GM21737 (cell line): ENCODE results near the gene C12orf54.
"Not testable (repeated sequence)": the region's sequence is repeated elsewhere in the genome, so short reads cannot be mapped to it uniquely, and the experiment has no call there.

ENCODE experiments used
- ATAC-seq: cut with Tn5 transposase; IDR thresholded peaks from one replicate; pipeline ENCODE4 v1.9.1; 2021; ENCODE audit warnings: mild to moderate bottlenecking, moderate library complexity; ENCODE audit not compliant: unreplicated experiment

Gene C12orf54

DNA sequence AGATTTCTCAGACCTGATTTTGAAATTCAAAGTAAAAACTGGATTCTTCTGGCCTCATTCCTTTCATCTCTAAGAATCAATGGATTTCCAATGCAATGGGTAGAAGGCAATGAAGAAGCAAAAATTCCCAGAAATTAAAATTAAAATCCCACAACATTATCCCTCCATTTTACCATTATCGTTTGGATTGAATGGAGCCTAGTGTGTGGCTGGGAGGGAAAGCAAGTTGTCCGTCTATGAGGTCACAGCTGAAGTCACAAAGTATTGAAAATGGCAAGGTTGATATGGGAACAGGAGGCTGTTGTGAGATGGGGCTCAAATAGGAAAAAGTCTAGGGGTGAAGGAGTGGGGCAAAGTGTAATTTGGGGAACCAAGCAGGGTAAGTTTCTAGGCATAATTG, at the start of gene C12orf54:
C12orf54 (plus strand) TSS at position 301 of the 400 bp plus-strand sequence. CDS start 799 bp downstream, outside the sequence.
- no peak for ATAC-seq

DNA sequence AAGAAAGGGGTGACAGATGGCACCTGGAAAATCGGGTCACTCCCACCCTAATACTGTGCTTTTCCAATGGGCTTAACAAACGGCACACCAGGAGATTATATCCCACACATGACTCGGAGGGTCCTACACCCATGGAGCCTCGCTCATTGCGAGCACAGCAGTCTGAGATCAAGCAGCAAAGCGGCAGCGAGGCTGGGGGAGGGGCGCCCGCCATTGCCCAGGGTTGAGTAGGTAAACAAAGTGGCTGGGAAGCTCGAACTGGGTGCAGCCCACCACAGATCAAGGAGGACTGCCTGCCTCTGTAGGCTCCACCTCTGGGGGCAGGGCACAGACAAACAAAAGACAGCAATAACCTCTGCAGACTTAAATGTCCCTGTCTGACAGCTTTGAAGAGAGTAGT, 48.3 kb upstream of the C12orf54 start:
- not testable (repeated sequence) for ATAC-seq

DNA sequence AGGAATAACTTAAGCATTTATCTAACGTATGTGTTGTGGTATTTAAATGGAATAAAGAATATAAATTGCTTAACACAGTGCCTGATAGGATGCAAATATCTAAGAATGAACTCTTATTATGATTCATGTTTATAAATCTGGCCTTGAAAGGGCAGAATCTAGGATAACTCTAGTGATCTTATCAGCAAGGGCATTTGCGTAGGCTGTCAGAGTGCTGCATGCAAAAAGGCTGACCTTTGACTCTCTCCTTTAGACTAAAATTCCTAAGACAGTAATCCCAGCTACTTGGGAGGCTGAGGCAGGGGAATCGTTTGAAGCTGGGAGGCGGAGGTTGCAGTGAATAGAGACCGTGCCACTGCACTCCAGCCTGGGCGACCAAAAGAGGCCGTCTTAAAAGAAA, 41.2 kb upstream of the C12orf54 start:
- ATAC-seq: no peak

DNA sequence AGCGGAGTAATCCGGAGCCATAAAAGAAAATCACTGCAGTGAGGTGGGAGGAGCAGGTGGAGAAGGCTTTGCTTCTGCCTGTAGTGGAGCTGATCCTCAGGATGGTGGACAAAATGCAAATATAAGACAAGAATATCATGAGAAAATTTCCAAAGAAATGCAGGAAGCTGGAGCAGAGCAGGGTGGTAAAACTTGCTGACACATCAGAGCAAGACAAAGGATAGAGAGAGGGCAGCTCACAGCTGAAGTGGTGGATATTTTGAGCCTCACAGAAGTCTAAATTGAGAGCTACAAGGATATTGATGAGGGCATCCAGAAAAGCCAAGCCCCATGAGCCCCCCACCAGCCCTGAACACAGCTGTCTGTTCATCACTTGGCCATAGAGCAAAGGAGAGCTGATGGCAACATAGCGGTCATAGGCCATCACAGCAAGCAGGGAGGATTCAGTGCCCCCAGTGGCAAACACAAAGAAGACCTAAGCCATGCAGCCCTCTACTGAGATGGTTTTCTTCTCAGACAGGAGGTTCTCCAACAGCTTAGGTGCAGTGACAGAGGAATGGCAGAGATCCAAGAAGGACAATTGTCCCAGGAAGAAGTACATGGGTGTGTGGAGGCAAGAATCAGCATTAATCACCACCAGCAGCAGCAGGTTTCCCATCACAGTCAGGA, 40.0 kb upstream of the C12orf54 start:
- no peak for ATAC-seq

DNA sequence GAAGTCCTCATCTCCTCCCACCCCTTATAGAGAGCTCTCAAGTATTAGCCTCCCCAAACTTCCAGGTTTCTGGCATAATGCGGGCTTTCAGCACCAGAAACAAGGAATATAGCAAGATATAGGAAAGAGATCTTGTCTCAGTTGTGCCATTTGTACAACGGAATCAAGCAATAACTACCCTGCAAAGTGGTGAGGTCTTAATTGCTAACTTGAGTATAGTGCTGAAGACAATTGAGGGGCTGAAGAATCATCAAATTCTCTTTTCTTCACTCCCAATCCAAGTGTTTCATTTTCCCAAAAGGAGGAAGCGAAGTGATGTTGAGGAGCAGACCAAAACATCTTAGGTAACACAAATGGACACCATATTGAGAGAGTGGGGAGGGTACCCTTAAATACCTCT, 36.8 kb upstream of the C12orf54 start:
- no peak for ATAC-seq

DNA sequence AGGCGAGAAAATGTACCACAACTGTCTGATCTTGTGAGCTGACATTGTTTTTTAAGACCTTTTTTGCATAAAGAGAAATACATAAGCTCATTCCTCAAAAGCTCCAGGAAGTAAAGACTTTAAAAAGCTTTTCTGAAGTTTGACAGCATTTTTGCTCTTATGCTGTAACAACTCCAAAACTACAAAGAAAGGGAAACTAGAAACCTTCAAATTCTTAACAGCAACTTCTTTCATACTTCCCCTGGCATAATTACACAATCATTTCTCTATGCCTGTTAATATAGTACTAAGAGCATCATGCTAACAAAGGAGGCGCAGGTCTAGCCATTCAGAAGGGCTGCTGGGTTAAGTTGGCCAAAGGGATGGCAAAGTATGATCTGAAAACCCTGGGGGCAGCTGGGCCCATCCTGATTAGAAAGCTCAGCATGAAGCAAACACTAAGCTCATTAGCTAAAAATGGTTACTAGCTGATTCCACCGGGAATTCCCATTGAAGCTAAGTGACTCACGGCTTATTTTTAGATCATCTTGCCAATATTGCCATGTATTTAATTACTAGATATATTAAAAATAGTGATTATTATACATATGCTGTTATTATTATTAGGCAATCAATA, 36.0 kb upstream of the C12orf54 start:
- ATAC-seq: no peak

DNA sequence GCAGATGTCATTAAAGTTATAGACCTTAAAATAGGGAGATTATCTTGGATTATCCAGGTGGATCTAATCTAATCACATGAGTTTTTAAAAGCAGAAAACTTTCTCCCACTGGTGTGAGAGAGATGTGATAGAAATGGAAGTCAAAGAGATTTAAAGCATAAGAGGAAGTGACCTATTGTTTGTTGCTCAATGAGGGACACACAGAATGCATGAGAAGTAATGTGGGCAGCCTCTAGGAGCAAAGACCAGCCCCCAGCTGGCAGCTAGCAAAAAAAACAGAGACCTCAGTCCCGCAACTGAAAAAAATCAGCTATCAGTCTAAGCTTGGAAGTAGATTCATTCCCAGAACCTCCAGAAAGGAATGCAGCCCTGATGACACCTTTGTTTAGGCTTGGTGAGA, 34.5 kb upstream of the C12orf54 start:
- no peak for ATAC-seq

DNA sequence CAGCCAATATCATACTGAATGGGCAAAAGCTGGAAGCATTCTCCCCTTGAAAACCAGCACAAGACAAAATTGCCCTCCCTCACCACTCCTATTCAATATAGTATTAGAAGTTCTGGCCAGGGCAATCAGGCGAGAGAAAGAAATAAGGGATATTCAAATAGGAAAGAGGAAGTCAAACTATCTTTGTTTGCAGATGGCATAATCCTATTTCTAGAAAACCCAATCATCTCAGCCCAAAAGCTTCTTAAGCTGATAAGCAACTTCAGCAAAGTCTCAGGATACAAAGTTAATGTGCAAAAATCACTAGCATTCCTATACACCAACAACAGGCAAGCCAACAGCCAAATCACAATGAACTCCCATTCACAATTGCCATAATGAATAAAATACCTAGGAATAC, 30.9 kb upstream of the C12orf54 start:
- no peak for ATAC-seq

DNA sequence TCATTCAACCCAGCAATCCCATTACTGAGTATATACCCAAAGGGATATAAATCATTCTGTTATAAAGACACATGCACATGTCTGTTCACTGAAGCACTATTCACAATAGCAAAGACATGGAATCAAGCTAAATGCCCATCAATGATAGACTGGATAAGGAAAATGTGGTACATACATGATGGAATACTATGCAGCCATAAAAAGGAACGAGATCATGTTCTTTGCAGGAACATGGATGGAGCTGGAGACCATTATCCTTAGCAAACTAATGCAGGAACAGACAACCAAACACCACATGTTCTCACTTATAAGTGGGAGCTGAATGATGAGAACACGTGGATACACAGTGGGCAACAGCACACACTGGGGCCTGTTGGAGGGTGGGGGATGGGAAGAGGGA, 29.3 kb upstream of the C12orf54 start:
- ATAC-seq: not testable (repeated sequence)

DNA sequence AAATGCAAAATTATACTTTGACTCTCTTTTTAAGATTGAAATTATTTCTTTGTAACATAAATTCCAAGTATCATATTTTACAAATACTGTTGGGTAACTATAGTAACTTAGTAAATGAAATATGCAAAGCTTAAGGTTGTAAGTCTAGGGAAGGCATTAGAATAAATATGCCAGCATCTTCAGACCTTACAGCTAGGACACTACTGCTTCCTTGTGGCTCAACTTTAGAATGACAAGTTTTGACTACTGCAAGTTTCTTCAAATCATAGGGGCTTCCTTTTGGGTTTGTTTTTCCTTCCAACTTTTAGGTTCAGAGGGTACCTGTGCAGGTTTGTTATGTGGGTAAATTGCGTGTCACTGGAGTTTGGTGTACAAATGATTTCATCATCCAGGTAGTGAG, 27.6 kb upstream of the C12orf54 start:
- ATAC-seq: no peak

DNA sequence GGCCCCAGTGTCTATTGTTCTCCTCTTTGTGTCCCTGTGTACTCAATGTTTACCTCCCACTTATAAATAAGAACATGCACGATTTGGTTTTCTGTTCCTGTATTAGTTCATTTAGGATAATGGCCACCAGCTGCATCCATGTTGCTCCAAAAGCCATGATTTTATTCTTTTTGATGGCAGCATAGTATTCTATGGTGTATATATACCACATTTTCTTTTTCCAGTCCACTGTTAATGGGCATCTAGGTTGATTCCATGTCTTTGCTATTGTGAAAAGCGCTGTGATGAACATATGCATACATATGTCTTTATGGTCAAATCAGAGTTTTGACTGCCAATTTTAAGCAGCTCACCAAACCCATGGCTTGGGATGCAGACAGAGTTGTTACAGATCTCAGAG, 27.2 kb upstream of the C12orf54 start:
- ATAC-seq: no peak

DNA sequence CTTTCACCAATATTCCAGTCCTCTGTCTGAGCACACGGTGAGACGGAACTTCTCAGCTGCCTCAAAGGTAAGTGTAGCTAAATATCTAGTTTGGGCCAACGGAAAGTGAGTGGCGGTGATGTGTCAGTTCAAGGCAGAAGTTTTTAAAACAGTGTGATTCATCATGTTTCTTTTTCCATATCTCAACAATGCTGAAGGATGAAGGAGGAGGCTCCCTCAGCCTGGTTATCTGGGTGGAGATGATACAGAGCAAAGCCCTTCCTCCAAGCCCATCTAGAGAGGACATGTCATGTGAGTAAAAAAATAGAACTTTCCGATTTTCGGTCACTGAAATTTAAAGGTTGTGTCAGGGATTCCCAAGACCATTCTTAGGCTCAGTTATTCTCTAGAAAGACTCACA, 23.0 kb upstream of the C12orf54 start:
- no peak for ATAC-seq

DNA sequence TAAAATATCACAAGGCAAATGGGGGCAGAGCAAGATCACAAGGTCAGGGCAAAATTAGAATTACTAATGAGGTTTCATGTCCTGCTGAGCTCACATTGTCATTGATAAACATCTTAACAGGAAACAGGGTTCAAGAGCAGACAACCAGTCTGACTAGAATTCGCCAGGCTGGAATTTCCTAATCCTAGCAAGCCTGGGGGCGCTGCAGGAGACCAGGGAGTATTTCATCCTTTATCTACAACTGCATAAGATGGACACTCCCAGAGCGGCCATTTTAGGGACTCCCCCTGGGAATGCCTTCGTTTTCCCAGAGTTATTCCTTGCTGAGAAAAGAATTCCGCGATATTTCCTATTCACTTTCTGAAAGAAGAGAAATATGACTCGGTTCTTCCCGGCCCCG, 13.3 kb upstream of the C12orf54 start:
- ATAC-seq: not testable (repeated sequence)

DNA sequence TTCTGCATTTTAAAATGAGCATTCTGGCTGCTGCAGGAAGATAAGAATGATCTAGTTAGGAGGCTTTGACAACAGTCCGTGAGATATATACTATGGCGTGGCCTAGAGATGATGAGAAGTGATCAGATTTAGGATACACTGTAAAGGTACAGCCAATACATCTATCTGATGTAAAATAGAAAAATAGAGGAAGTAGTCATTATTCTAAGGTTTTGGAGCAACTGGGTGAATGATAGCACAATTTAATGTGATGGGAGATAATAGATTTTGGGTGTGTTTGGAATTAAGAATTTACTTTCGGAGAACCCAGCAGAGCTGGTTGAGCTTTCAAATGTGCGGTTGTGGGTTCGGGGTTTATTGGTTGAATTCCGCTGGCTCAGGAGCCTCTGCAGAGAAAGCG, 10.0 kb upstream of the C12orf54 start, which contains the start of gene ANP32D:
ANP32D (plus strand) TSS at position 301 of the 400 bp plus-strand sequence. CDS start 106 bp downstream, outside the sequence.
- ATAC-seq: no peak

DNA sequence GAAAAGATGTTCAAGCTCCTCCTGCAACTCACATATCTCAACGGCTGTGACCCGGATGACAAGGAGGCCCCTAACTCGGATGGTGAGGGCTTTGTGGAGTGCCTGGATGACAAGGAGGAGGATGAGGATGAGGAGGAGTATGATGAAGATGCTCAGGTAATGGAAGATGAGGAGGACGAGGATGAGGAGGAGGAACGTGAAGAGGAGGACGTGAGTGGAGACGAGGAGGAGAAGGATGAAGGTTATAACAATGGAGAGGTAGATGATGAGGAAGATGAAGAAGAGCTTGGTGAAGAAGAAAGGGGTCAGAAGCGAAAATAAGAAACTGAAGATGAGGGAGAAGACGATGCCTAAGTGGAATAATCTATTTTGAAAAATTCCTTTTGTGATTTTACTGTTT, 9.2 kb upstream of the C12orf54 start:
- ATAC-seq: no peak

DNA sequence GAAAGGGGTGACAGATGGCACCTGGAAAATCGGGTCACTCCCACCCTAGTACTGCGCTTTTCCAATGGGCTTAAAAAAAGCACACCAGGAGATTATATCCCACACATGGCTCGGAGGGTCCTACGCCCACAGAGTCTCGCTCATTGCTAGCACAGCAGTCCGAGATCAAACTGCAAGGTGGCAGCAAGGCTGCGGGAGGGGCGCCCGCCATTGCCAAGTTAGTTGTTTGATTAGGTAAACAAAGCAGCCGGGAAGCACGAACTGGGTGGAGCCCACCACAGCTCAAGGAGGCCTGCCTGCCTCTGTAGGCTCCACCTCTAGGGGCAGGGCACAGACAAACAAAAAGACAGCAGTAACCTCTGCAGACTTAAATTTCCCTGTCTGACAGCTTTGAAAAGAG, 7.8 kb upstream of the C12orf54 start:
- ATAC-seq: not testable (repeated sequence)

DNA sequence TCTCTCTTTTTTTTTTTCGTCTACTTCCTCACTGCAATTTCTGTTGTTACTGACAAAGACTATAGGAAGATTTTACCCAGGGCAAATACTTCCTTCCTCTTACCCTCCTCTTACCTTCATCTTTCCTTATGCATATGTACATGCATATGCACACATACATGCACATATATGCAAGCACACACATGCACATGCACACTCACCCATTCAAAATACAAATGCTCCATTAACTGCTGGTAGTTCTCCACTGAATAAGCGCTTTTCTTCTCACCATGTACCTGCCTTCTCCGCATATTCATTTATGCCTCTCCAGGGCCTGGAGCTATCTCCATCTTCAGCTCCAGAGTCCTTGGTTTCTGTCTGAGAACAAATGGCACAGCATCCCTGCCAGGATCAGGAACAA, 632 bp downstream of the C12orf54 start:
- ATAC-seq: no peak

DNA sequence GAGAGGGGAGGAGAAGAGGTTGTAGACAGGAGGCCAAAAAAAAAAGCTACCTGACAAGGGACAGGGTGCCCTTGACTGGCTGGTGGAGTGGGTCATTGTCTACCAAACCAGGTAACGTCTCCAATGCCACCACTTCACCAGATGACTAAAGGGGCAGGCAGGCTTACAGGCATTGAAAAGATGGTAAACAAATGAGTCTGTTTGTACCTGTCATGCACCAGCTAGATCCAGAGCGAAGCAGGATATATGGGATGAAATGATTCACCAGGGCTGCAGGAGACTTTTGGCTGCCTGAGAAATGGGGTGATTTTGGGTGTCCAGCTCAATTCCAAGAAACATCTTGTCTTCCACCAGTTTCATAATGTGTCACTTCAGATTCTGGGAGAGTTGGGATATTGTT, 4.0 kb downstream of the C12orf54 start:
- ATAC-seq: no peak

DNA sequence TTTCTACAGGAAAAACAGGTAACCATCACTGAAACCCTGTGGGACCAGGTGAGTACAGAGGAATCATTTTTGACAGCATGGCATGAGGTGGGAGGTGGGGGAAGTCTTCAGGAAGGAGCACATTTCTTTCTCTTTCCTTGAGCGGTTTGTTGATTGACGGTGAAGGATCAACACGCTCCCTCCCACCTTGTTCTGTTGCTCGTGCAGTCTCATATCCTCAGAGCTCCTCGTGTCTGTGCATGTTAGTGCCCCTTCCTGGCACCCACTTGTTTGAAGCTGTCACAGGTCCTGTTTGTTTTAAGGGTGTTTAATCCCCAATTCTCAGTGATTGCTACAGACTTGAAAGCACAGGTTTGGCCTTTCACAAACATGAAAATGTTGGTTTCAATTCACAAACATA, 4.4 kb downstream of the C12orf54 start:
- no peak for ATAC-seq

DNA sequence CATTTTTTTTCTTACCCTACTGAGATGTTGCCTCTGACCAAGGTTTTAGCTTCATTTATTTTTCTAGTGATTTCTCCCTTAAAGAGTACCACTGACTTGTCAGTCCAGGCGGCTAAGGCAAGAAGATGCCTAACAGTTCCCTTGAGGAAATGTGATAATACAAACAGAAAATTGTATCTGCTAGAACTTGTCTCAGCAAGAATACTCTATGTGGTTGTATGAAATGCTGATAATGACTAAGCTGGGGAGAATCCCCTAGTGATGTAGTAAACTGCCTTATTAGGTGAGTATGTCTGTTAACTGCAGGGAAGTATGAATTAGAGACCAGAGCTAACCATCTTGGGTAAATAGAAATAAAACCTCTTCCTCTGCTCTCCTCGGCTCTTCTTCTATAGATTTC, 6.7 kb downstream of the C12orf54 start:
- peak; percentile 76 for ATAC-seq

DNA sequence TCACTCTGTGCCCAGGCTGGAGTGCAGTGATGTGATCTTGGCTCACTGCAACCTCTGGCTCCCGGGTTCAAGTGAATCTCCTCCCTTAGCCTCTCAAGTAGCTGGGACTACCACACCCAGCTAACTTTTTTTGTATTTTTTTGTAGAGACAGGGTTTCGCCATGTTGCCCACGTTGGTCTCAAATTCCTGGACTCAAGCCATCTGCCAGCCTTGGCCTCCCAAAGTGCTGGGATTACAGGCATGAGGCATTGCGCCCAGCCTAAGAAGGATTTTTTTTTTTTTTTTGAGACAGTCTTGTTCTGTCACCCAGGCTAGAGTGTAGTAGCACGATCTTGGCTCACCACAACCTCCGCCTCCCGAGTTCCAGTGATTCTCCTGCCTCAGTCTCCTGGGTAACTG, 7.2 kb downstream of the C12orf54 start:
- not testable (repeated sequence) for ATAC-seq

DNA sequence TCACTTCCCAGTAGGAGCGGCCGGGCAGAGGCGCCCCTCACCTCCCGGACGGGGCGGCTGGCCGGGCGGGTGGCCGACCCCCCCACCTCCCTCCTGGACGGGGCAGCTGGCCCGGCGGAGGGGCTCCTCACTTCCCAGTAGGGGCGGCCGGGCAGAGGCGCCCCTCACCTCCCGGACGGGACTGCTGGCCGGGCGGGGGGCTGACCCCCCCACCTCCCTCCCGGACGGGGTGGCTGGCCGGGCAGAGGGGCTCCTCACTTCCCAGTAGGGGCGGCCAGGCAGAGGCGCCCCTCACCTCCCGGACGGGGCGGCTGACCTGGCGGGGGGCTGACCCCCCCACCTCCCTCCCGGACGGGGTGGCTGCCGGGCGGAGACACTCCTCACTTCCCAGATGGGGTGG, 18.0 kb downstream of the C12orf54 start:
- ATAC-seq: not testable (repeated sequence)

DNA sequence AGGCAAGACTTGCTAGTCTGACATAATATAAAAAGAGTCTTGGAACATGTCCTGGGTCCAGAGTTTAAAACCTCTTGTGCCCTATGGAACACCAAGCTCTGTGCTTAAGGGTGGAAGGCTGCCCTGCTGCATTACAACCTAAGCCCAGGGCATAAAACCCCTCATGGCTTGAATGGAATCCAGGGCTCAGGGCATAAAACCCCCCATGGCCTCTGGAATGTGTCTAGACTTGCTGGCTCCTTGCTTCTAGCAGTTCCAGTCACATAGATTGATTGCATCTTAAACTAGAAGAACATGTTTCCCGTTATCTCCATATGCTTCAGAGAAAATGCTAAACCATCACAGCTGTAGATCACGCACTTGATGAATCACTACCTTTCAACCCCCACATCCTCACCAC, 24.5 kb downstream of the C12orf54 start:
- not testable (repeated sequence) for ATAC-seq
